Cardiac muscle cell (in vitro differentiated cells and primary cell): Measurements from ENCODE around the gene ERFL. TPM values are rescaled to one million over a fixed set of nuclear protein-coding genes. Genes with fewer than 3 reads are reported as not detected.
A peak's percentile ranks its signal among the peaks of the same experiment; 100 is the strongest.
"Not testable (repeated sequence)": the region's sequence is repeated elsewhere in the genome, so short reads cannot be mapped to it uniquely, and the experiment has no call there.

Experiments
- DNase-seq, 2 donors: peaks; one replicate each; pipeline versions ENCODE4 v3.0.0 to v3.0.0-alpha.2; 2010 to 2017; ENCODE audit warnings: low read depth in 1 of 2, low spot score in 1 of 2
- H3K27ac ChIP-seq: fragments of 200-600 bp; sonication (generic); 2 replicates; pipeline ENCODE4 v1.5.1; 2016
- H3K27me3 ChIP-seq: fragments of 200-600 bp; sonication (generic); 2 replicates; pipeline ENCODE4 v1.6.0; 2016; ENCODE audit warnings: control low read depth
- H3K36me3 ChIP-seq: fragments of 200-600 bp; sonication (generic); 2 replicates; pipeline ENCODE4 v1.5.1; 2016; ENCODE audit warnings: control low read depth
- H3K4me1 ChIP-seq: fragments of 200-600 bp; sonication (generic); 2 replicates; pipeline ENCODE4 v1.8.1; 2017; ENCODE audit warnings: low read depth, mild to moderate bottlenecking, mixed run types
- H3K4me3 ChIP-seq: fragments of 200-600 bp; sonication (generic); 2 replicates; pipeline ENCODE4 v1.5.1; 2016; ENCODE audit warnings: mild to moderate bottlenecking
- H3K9me3 ChIP-seq: fragments of 200-600 bp; sonication (generic); 2 replicates; pipeline ENCODE4 v1.5.1; 2017; ENCODE audit warnings: low read depth, mild to moderate bottlenecking, control low read depth
- polyA plus RNA-seq: library from polyadenylated mRNA; unstranded; fragments of >200 nt; fragmentation: Nextera tagmentation; extraction: Ambion mirVana; gene quantifications from 2 replicates; pipeline ENCODE4 v1.2.1, GENCODE V29; 2016
- total RNA-seq: library from RNA; depleted of rRNA; stranded (reverse); fragments of >200 nt; gene quantifications from 2 replicates; pipeline ENCODE4 v1.2.3, GENCODE V29; 2016
- TF ChIP-seq, protein P1 (sequence below): IDR thresholded peaks from 2 replicates; pipeline ENCODE4 v1.5.1; 2012; ENCODE audit warnings: low read depth, mild to moderate bottlenecking, low read length

Gene ERFL
- total and polyA plus RNA-seq, 2 experiments from 2014 or later = 0.06 to 1.0 TPM

DNA sequence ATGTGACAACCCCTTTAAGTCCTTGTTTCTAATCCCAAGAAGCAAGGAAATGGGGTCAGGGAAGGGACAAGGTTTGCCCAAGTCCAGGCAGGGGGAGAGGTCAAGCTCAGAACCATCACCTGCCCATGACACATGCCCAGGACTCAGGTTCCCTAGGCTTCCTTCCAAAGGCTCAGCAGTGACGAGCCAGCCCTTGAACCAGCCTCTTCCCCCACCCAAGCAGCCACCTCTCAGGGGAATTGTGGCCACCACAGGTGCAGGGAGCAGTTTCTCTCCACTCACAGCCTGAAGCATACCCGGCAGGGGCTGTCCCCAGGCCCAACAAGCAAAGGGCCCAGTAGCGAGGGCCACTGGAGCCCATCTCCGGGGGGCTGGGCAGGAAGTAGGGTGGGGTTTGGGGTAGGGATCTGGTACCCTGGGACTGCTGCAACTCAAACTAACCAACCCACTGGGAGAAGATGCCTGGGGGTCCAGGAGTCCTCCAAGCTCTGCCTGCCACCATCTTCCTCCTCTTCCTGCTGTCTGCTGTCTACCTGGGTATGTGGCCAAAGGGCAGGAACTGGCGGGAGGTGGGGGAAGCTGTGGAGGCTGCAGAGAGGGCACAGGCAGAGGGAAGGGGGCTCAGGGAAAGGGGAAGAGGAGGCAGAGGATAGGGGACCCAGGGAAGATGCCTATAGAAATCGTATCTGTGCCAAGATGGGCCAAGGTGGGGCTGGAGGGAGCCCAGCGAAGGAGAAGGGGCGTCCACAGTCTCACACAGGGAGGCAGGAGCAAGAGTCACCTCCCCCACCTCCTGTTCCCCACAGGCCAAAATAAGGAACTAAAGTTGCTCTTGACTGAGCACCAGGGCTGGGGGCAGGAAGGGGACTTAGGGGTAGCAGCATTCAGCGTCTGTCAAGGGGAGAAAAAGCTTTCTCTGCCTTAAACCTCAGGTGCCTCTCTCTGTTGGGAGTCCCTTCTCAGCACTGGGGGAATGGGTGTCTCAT lies 51.1 kb downstream of the ERFL start, which contains the start of gene CD79A:
Gene CD79A (plus strand): TSS at position 433 of the 986 bp plus-strand sequence. CDS start 26 bp downstream, at position 459.
- DNase-seq = no peak

GRCh38 chr19:41875973-41876372 lies 52.3 kb downstream of the ERFL start:
- not testable (repeated sequence) for H3K27ac ChIP-seq, H3K27me3 ChIP-seq, H3K4me3 ChIP-seq, H3K4me1 ChIP-seq, H3K36me3 ChIP-seq, DNase-seq, H3K9me3 ChIP-seq

More for the DNA sequence above, 51.1 kb downstream of the ERFL start, which contains the start of gene CD79A:
- Histone ChIP-seq H3K9me3 (no peaks in the 10 kb centered on the region), H3K4me3 (no peak within 1 kb of the TSS), H3K27ac (no peak within 1 kb of the TSS), H3K4me1 (no peaks in the 10 kb centered on the region), H3K36me3 (no peaks in the 10 kb centered on the region), H3K27me3 (no peaks in the 10 kb centered on the region)
- TF ChIP-seq, protein P1, sequence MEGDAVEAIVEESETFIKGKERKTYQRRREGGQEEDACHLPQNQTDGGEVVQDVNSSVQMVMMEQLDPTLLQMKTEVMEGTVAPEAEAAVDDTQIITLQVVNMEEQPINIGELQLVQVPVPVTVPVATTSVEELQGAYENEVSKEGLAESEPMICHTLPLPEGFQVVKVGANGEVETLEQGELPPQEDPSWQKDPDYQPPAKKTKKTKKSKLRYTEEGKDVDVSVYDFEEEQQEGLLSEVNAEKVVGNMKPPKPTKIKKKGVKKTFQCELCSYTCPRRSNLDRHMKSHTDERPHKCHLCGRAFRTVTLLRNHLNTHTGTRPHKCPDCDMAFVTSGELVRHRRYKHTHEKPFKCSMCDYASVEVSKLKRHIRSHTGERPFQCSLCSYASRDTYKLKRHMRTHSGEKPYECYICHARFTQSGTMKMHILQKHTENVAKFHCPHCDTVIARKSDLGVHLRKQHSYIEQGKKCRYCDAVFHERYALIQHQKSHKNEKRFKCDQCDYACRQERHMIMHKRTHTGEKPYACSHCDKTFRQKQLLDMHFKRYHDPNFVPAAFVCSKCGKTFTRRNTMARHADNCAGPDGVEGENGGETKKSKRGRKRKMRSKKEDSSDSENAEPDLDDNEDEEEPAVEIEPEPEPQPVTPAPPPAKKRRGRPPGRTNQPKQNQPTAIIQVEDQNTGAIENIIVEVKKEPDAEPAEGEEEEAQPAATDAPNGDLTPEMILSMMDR = no peak

GRCh38 chr19:41872775-41873647 lies 55.2 kb downstream of the ERFL start:
- Histone ChIP-seq H3K27me3 (no peaks in the 10 kb centered on the region), H3K4me3 (no peak overlapping the region), H3K9me3 (no peaks in the 10 kb centered on the region), H3K27ac (peak overlapping the region; percentile 29), H3K36me3 (peaks cover 20% of the 10 kb centered on the region), H3K4me1 (no peaks in the 10 kb centered on the region)
- peak; percentile 71 to 76 for DNase-seq
- TF ChIP-seq, protein P1 = peak; percentile 83

GRCh38 chr19:41872384-41872774 lies 55.9 kb downstream of the ERFL start:
- Histone ChIP-seq H3K27me3 (no peaks in the 10 kb centered on the region), H3K27ac (peak overlapping the region; percentile 29), H3K4me1 (no peaks in the 10 kb centered on the region), H3K4me3 (no peak overlapping the region), H3K36me3 (peaks cover 24% of the 10 kb centered on the region), H3K9me3 (no peaks in the 10 kb centered on the region)
- no peak for DNase-seq
- TF ChIP-seq, protein P1 = no peak

DNA sequence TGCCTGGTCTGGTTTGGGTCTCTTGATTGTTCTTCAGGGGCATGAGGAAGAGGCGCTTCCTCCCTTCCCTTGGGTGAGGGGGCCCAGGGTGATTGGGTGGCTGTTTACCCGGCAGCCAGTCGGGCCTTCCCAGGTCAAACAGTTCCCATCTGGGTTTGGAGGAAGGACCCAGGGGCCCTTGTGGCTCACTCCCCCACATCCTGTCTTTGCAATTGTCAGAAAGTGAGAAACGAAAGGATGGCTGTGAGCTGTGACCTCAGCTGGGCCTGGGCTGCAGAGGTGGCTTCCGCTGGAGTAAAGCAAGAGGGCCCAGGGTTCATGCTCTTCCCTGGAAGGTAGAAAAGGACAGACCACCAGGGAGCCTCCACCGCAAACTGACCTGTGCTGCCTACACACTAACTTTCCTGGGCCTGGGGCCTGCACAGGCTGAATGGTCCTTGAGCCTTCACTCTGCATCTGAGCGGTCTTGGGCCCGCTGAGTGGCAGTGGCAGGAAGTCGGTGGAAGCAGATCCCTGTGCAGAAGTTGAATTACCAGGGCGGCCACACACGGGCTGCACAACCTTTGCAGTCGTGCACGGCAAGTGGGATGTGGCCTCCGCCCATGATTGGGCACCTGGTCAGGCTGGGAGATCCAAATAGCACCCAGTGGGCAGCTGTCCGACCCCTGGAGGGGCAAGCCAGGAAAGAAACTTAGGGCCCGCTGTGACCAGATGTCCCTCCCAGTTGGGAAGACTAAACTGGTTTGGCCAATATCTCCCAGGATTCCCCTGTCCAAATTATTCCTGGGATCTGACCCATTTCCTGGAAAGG lies 56.5 kb downstream of the ERFL start:
- Histone ChIP-seq H3K36me3 (peaks cover 24% of the 10 kb centered on the region), H3K4me1 (no peaks in the 10 kb centered on the region), H3K27me3 (no peaks in the 10 kb centered on the region), H3K9me3 (no peaks in the 10 kb centered on the region), H3K27ac (peak overlapping the region; percentile 29), H3K4me3 (no peak overlapping the region)
- peak in 1 of 2 donors; percentile 12 for DNase-seq
- TF ChIP-seq, protein P1 = no peak
